ENCODE results near the gene KLHDC8B.

DNA sequence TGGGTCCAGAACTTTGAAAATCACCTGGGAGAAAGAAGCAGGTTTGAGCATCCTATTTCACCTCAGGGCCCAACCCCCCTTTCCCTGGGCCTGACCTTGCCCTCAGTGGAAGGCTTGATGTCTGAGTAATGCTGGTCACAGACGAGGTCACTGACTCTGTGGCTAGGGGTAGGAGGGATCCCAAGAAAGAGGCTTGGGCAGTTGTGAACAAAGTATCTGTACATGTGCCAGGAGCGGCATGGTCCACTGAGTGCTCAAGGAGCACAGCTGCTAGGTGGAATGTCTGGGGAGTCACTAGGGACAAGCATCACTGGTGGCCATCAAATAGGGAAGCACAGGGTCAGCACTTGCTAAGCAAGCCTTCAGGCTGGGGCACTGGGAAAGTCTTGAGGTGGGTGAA, 12.6 kb upstream of the KLHDC8B start:
- no peak for TF ChIP-seq SMARCE1 (IDR thresholded peaks at IDR 0.05)
- TF ChIP-seq ATF1 (CRISPR knock-in tag; IDR thresholded peaks at IDR 0.05): no peak
- TF ChIP-seq ATF1 (tag; IDR thresholded peaks at IDR 0.05): no peak
- TF ChIP-seq, protein P1, sequence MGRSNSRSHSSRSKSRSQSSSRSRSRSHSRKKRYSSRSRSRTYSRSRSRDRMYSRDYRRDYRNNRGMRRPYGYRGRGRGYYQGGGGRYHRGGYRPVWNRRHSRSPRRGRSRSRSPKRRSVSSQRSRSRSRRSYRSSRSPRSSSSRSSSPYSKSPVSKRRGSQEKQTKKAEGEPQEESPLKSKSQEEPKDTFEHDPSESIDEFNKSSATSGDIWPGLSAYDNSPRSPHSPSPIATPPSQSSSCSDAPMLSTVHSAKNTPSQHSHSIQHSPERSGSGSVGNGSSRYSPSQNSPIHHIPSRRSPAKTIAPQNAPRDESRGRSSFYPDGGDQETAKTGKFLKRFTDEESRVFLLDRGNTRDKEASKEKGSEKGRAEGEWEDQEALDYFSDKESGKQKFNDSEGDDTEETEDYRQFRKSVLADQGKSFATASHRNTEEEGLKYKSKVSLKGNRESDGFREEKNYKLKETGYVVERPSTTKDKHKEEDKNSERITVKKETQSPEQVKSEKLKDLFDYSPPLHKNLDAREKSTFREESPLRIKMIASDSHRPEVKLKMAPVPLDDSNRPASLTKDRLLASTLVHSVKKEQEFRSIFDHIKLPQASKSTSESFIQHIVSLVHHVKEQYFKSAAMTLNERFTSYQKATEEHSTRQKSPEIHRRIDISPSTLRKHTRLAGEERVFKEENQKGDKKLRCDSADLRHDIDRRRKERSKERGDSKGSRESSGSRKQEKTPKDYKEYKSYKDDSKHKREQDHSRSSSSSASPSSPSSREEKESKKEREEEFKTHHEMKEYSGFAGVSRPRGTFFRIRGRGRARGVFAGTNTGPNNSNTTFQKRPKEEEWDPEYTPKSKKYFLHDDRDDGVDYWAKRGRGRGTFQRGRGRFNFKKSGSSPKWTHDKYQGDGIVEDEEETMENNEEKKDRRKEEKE (IDR thresholded peaks at IDR 0.05; ENCODE audit: borderline replicate concordance in 1 of 2, control insufficient read depth in 1 of 2, low read depth in 2 of 2, low read length in 1 of 2): no peak
- TF ChIP-seq HNRNPUL1 (IDR thresholded peaks at IDR 0.05; ENCODE audit: low read length): no peak
- TF ChIP-seq ATF6 (CRISPR knock-in tag; IDR thresholded peaks at IDR 0.05): no peak
- TF ChIP-seq MEF2A (IDR thresholded peaks at IDR 0.05; ENCODE audit: control insufficient read depth, low read depth, low read length): no peak
- TF ChIP-seq, protein P2, sequence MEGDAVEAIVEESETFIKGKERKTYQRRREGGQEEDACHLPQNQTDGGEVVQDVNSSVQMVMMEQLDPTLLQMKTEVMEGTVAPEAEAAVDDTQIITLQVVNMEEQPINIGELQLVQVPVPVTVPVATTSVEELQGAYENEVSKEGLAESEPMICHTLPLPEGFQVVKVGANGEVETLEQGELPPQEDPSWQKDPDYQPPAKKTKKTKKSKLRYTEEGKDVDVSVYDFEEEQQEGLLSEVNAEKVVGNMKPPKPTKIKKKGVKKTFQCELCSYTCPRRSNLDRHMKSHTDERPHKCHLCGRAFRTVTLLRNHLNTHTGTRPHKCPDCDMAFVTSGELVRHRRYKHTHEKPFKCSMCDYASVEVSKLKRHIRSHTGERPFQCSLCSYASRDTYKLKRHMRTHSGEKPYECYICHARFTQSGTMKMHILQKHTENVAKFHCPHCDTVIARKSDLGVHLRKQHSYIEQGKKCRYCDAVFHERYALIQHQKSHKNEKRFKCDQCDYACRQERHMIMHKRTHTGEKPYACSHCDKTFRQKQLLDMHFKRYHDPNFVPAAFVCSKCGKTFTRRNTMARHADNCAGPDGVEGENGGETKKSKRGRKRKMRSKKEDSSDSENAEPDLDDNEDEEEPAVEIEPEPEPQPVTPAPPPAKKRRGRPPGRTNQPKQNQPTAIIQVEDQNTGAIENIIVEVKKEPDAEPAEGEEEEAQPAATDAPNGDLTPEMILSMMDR (IDR thresholded peaks at IDR 0.05 in 2 of 3, conservative IDR thresholded peaks at IDR 0.05 in 1 of 3; ENCODE audit: insufficient read depth in 2 of 3, low read depth in 1 of 3, low read length in 3 of 3): no peak
- TF ChIP-seq TAF1 (IDR thresholded peaks at IDR 0.05; ENCODE audit: control insufficient read depth, extremely low read depth, insufficient read depth, low read length, severe bottlenecking): no peak
- TF ChIP-seq ZC3H4 (CRISPR knock-in tag; IDR thresholded peaks at IDR 0.05; ENCODE audit: borderline replicate concordance): no peak
- no peak for TF ChIP-seq NCOA1 (IDR thresholded peaks at IDR 0.05; ENCODE audit: low read depth)

Measured in K562 (cell line).